GM21381 (cell line): Measurements from ENCODE around the gene RUNX2.

ENCODE experiments used
- ATAC-seq: cut with Tn5 transposase; IDR thresholded peaks from one replicate; pipeline ENCODE4 v1.9.1; 2021; ENCODE audit warnings: mild to moderate bottlenecking, moderate library complexity; ENCODE audit not compliant: unreplicated experiment

The RUNX2 gene

GRCh38 chr6:45609141-45609638 lies 281.1 kb downstream of the RUNX2 start:
- no peak for ATAC-seq

- no peak for ATAC-seq
These were observed 282.2 kb downstream of the RUNX2 start for GRCh38 chr6:45610374-45610773.

DNA sequence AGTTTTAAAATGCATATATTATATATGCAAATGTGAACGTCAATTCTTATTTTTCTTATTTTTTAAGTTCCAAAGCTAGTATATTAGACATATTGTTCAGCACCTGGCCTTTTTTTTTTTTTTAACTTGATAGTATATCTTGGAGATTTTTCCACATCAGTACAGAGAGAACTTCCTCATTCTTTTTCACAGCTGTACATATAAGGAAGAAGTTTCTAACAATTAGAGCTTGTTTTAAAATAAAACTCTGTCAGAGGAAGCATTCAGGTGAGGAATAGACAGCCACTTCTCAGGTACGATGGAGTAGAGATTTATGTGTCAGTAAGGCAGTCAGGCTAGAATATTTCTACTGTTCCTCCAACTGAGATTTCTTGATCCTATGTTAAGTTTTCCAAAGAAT lies 282.7 kb downstream of the RUNX2 start:
- no peak for ATAC-seq

GRCh38 chr6:45611491-45611890 lies 283.4 kb downstream of the RUNX2 start:
- ATAC-seq: no peak

DNA sequence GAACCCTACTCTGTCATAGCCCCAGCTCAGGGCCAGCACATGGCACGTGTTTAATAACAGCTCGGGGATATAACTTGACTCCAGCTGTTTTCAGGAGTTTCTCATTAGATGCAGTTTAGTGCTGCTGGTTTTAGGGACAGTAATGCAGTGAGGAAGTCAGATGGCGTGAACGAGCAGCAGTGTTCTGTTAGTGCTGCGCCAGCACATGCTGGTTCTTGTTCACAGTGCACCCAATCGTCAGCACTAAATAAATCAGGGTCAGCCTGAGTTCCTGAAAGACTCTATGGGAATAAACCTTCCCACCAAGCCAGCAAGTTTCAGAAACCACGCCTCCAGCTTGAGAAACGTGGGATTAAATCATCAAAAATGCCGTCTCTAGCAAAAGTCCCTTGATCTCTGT lies 285.5 kb downstream of the RUNX2 start:
- no peak for ATAC-seq

DNA sequence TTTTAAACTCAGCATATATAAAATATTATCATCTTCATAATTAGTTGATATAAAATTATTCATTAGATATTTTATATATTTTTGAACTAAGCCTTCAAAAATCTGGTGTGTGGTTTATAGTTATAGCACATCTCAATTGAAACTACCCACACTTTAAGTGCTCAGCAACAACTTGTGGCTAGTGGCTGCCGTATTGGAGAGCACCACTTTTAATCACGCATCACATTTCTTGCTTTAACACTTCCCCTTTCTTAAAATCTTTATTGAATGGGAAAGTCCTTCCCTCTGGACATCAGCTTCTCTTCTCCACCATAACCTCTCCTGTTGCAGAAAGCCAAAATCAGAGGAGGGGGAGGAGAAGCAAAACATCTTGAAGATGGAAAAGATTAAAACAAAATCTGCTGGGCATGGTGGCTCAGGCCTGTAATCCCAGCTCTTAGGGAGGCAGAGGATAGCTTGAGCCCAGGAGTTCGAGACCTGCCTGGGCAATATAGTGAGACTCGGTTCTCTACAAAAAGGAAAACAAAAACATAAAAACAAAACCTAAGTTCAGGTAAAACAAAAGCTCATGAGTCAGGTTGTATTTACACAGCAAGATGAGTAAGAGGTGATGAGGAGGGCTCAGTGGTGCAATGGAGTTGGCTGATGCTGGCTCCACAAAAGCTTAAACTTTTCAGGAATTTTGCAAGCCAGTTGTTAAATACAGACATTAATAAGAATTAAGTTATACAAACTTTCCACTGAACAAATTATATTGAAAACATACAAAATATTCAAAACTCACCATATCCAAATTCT lies 286.6 kb downstream of the RUNX2 start:
- ATAC-seq: no peak

- no peak for ATAC-seq
These were observed 288.1 kb downstream of the RUNX2 start for GRCh38 chr6:45616209-45616608.

- ATAC-seq: no peak
These were observed 289.3 kb downstream of the RUNX2 start for GRCh38 chr6:45617441-45617840.

- no peak for ATAC-seq
These were observed 290.1 kb downstream of the RUNX2 start for GRCh38 chr6:45618259-45618658.

DNA sequence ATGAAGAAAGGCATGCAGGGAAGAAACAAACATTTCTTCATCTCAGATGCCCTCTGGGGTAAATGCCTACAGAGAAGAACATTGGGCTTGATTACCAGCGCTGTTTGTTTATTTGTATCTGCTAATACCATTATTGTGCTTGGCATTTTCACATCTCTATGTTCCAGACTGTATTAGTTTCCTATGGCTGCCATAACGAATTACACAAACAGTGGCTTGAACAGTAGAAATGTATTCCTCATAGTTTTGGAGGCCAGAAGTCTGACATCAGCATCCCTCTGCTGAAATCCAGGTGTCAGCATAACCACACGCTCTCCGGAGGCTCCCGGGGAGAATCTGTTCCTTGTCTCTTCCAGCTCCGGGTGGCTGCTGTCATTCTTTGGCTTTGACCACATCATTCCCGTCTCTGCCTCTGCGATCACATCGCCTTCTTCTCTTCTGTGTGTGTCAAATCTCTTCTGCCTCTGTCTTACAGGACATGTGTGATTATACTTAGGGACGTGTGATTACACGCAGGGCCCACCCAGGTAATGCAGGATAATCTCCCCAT lies 291.2 kb downstream of the RUNX2 start:
- ATAC-seq: no peak

- ATAC-seq: no peak
These were observed 291.9 kb downstream of the RUNX2 start for GRCh38 chr6:45619994-45620471.

GRCh38 chr6:45624228-45624627 lies 296.1 kb downstream of the RUNX2 start:
- no peak for ATAC-seq

DNA sequence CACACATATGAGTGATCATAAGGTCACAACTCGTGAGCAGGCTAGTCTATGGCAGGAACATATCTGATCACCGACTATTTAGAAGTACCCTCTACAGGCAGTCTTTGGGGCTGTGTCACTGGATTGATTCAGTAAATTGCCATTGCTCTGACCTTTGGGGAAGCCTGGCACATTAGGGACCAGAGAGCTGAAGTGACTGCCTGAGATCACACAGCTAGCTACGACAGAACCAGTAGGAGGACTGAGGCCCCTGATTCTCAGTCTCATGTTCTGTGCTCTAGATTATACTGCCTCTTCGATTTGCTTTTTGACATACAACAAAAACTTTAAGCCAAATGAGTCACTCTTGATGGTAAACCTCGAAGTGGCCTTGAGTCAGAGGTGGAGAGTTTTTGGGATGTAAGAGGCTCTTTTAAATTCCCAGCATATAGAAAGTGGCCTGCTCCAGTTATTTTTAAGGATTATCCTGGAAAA lies 297.1 kb downstream of the RUNX2 start:
- no peak for ATAC-seq

GRCh38 chr6:45626087-45626891 lies 298.2 kb downstream of the RUNX2 start:
- ATAC-seq: no peak

DNA sequence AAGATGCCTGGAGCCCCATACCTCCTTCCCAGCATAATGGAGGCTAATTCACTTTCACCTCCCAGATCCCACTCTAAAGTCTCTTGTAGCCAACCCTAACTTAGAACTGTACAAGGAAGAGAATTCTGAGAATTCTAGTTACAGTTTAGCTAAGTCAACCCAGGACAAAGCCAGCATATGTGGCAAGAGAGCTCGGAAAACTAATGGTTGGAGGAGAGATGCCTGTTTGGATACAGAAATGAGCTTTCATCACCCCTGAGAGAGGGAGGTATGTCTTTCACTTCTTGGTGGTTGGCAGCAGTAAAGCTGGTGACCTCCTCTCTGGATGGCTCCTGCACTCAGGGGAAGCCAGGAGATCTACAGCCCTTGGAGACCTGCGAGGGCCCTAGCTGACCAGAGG lies 302.2 kb downstream of the RUNX2 start:
- no peak for ATAC-seq

DNA sequence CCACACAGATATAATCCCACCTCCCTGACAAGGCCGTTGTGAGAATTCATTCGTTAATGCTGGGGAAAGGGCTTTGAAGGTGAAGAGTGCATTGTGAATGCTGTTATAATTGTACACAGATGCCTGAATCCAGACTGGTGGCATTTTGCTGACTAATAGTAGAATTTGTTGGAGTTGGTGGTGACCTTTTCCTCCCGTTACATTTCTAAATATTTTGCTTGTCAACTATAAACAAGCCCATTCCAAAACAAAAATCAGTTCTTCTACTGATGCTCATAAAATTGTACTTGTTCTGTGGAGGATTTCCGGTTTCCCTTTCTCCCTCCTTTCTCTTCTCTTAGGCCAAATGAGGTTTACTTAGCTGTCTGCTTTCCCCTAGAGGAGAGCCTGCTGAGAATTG lies 302.7 kb downstream of the RUNX2 start:
- no peak for ATAC-seq

DNA sequence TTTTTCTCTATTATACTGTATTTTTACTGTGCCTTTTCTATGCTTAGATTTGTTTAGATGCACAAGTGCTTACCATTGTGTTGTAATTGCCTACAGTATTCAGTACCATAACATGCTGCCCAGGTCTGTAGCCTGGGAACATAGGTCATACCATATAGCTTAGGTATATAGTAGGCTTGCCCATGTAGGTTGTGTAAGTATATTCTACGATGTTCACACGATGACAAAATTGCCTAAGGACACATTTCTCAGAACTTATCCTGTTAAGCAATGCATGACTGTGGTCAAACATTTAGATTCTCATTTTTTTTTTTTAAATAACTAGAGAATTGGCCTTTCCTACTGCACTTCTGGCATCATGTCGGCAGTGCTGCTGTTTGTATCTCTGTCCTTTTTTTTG lies 303.3 kb downstream of the RUNX2 start:
- ATAC-seq: no peak

DNA sequence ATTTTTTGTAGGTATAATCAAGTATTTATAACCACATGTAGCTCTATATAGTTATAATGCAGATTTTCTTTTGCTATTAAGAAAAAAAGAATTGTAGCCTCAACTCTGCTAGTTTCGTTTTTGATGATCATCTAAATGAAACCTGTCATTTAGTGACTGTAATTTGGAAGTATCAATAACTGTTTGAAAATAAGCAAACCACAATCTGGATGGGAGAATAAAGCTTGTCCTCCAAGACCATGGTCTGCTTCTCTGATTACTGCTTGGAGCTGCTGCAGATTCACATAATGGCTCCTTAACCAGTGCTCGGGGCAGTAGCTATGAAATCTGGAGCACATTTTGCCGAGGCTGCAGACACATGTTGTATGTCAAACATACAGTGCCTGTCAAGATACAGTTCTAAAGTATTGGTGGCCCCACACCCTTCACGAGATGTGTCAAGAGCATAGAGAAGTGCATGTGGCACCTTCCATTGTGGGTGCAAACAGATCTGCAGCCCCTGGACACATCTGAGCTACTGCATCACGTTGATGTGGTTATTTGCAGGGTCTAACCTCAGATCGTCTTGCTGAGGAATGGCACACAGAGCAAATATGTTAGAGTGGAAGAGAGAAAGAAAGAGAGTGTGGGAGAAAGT lies 305.3 kb downstream of the RUNX2 start:
- ATAC-seq: no peak

DNA sequence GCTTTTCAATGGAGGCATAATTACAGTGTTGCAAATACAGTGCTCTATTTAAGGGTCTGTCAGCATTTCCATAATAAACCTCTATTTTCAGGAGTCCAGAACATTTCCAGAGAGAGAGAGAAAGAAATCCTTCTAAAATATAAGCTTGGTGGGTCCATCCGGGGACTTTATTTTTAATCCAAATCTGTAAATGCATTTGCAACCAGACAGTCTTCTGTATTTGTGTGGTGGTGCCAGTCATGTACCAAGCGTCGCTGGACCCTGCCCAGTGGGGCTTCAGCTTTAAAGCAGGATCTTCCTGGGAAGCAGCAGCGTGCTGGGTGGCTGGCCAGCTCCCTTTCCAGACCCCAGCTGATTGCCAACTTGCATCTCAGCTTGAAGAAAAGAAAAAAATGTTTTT lies 306.1 kb downstream of the RUNX2 start:
- no peak for ATAC-seq

- no peak for ATAC-seq
These were observed 307.2 kb downstream of the RUNX2 start for GRCh38 chr6:45635284-45635867.

- ATAC-seq: no peak
These were observed 308.9 kb downstream of the RUNX2 start for GRCh38 chr6:45637056-45637455.
